Neural progenitor cell (in vitro differentiated cells): ENCODE results near the gene DCAF4. TPM values are rescaled to one million over a fixed set of nuclear protein-coding genes. Genes with fewer than 3 reads are reported as not detected.

Source experiments
- DNase-seq: peaks from one replicate; pipeline ENCODE4 v3.0.0-alpha.2; 2016; ENCODE audit warnings: low spot score
- H2AFZ ChIP-seq: fragments of 200-600 bp; sonication (generic); replicated peaks from 2 replicates; pipeline ENCODE4 v1.6.1; 2016; ENCODE audit warnings: antibody characterized with exemption
- H3F3A ChIP-seq: fragments of 200-600 bp; sonication (generic); 2 replicates; pipeline ENCODE4 v1.6.1; 2016; ENCODE audit warnings: antibody characterized with exemption, low read depth
- H3K27ac ChIP-seq: fragments of 200-600 bp; sonication (generic); 2 replicates; pipeline ENCODE4 v1.5.1; 2016; ENCODE audit warnings: mild to moderate bottlenecking
- H3K27me3 ChIP-seq: fragments of 200-600 bp; sonication (generic); 2 replicates; pipeline ENCODE4 v1.6.1; 2016; ENCODE audit warnings: mild to moderate bottlenecking, moderate library complexity
- H3K36me3 ChIP-seq: fragments of 200-600 bp; sonication (generic); 2 replicates; pipeline ENCODE4 v1.5.1; 2016
- H3K4me1 ChIP-seq: fragments of 200-600 bp; sonication (generic); 2 replicates; pipeline ENCODE4 v1.6.1; 2016; ENCODE audit warnings: mixed run types
- H3K4me2 ChIP-seq: fragments of 200-600 bp; sonication (generic); 2 replicates; pipeline ENCODE4 v1.6.1; 2016
- H3K4me3 ChIP-seq: fragments of 200-600 bp; sonication (generic); 2 replicates; pipeline ENCODE4 v1.5.1; 2016
- H3K79me2 ChIP-seq: fragments of 200-600 bp; sonication (generic); 2 replicates; pipeline ENCODE4 v1.6.1; 2016; ENCODE audit warnings: low read depth
- H3K9ac ChIP-seq: fragments of 200-600 bp; sonication (generic); 2 replicates; pipeline ENCODE4 v1.6.1; 2016
- H3K9me3 ChIP-seq: fragments of 200-600 bp; sonication (generic); 2 replicates; pipeline ENCODE4 v1.5.1; 2016; ENCODE audit warnings: low read depth
- H4K20me1 ChIP-seq: fragments of 200-600 bp; sonication (generic); 2 replicates; pipeline ENCODE4 v1.6.1; 2016; ENCODE audit warnings: low read depth
- H3K27ac Mint-ChIP-seq: 3 replicates; pipeline ENCODE4 v1.8.0; 2021; ENCODE audit warnings: mixed read lengths
- H3K27me3 Mint-ChIP-seq: 2 replicates; pipeline ENCODE4 v1.8.0; 2022; ENCODE audit warnings: low read depth, mild to moderate bottlenecking, inconsistent platforms, moderate library complexity, mixed read lengths; ENCODE audit not compliant: insufficient read depth
- H3K36me3 Mint-ChIP-seq: 3 replicates; pipeline ENCODE4 v1.8.0; 2021; ENCODE audit warnings: mixed read lengths
- H3K4me1 Mint-ChIP-seq: 3 replicates; pipeline ENCODE4 v1.8.0; 2021; ENCODE audit warnings: mixed read lengths
- H3K4me3 Mint-ChIP-seq: 3 replicates; pipeline ENCODE4 v1.8.0; 2021; ENCODE audit warnings: mild to moderate bottlenecking, moderate library complexity, mixed read lengths
- H3K9me3 Mint-ChIP-seq: 3 replicates; pipeline ENCODE4 v1.8.0; 2020; ENCODE audit warnings: mixed read lengths
- CTCF ChIP-seq: fragments of 200-600 bp; sonication (generic); IDR thresholded peaks from 2 replicates; pipeline ENCODE4 v1.5.1; 2017; ENCODE audit warnings: antibody characterized with exemption, mild to moderate bottlenecking
- EZH2 ChIP-seq: fragments of 200-600 bp; sonication (generic); IDR thresholded peaks from 2 replicates; pipeline ENCODE4 v1.6.1; 2017; ENCODE audit warnings: antibody characterized with exemption, mild to moderate bottlenecking, moderate library complexity
- EZH2phosphoT487 ChIP-seq: fragments of 200-600 bp; sonication (generic); IDR thresholded peaks from 2 replicates; pipeline ENCODE4 v1.6.1; 2017; ENCODE audit warnings: antibody characterized with exemption
- total RNA-seq: library from RNA; depleted of rRNA; stranded (reverse); fragments of >200 nt; gene quantifications from 2 replicates; pipeline ENCODE4 v1.2.3, GENCODE V29; 2015; ENCODE audit warnings: low replicate concordance

The DCAF4 gene
- total RNA-seq, 1 donor from 2014 or later, result 3.7 TPM

- no peak overlapping the region for H3K27ac ChIP-seq
- TF ChIP-seq EZH2phosphoT487, result no peak
- TF ChIP-seq CTCF, result no peak
- no peak for TF ChIP-seq EZH2
- H3K4me1 ChIP-seq, result no peaks in the 10 kb centered on the region
- peaks cover 5% of the 10 kb centered on the region for H3K27me3 Mint-ChIP-seq
- peaks cover 7% of the 10 kb centered on the region for H4K20me1 ChIP-seq
- no peak overlapping the region for H3K4me3 ChIP-seq
- H3K4me1 Mint-ChIP-seq, result no peaks in the 10 kb centered on the region
- no peaks in the 10 kb centered on the region for H3K9me3 ChIP-seq
- no peaks in the 10 kb centered on the region for H3F3A ChIP-seq
- no peaks in the 10 kb centered on the region for H3K79me2 ChIP-seq
- no peak overlapping the region for H3K27ac Mint-ChIP-seq
- peaks cover 7% of the 10 kb centered on the region for H3K36me3 Mint-ChIP-seq
- no peak overlapping the region for H3K9ac ChIP-seq
- H3K4me3 Mint-ChIP-seq, result no peak overlapping the region
- no peak overlapping the region for H3K4me2 ChIP-seq
- H2AFZ ChIP-seq, result no peak overlapping the region
- no peaks in the 10 kb centered on the region for H3K9me3 Mint-ChIP-seq
- no peaks in the 10 kb centered on the region for H3K27me3 ChIP-seq
- DNase-seq, result no peak
- no peaks in the 10 kb centered on the region for H3K36me3 ChIP-seq
Observed at GRCh38 chr14:73007835-73008234, 81.6 kb downstream of the DCAF4 start.

GRCh38 chr14:73008501-73008900 lies 82.2 kb downstream of the DCAF4 start:
- Histone ChIP-seq H3K27ac (no peak overlapping the region), H3K79me2 (no peaks in the 10 kb centered on the region), H3K9ac (no peak overlapping the region), H3K4me3 (no peak overlapping the region), H4K20me1 (peaks cover 7% of the 10 kb centered on the region), H3K36me3 (no peaks in the 10 kb centered on the region), H3F3A (no peaks in the 10 kb centered on the region), H3K27me3 (no peaks in the 10 kb centered on the region), H3K9me3 (no peaks in the 10 kb centered on the region), H3K4me2 (no peak overlapping the region), H2AFZ (no peak overlapping the region), H3K4me1 (no peaks in the 10 kb centered on the region)
- TF ChIP-seq EZH2phosphoT487, result no peak
- TF ChIP-seq CTCF, result no peak
- TF ChIP-seq EZH2, result no peak
- H3K4me3 Mint-ChIP-seq, result no peak overlapping the region
- H3K27ac Mint-ChIP-seq, result no peak overlapping the region
- no peaks in the 10 kb centered on the region for H3K9me3 Mint-ChIP-seq
- no peak for DNase-seq
- H3K4me1 Mint-ChIP-seq, result no peaks in the 10 kb centered on the region
- peaks cover 9% of the 10 kb centered on the region for H3K36me3 Mint-ChIP-seq
- H3K27me3 Mint-ChIP-seq, result peaks cover 5% of the 10 kb centered on the region

Other genes with a start within 250 kb of the DCAF4 start
- not detected in 2 replicates for gene DPF3, start 32.4 kb upstream of the DCAF4 start, total RNA-seq
- gene ZFYVE1, start 100.6 kb downstream of the DCAF4 start, total RNA-seq, result 14.3 and 14.7 TPM in 2 replicates
- 82.9 and 162 TPM in 2 replicates for gene RBM25, start 132.1 kb downstream of the DCAF4 start, total RNA-seq
- 55.3 and 80.5 TPM in 2 replicates for gene PSEN1, start 210.0 kb downstream of the DCAF4 start, total RNA-seq